Tibial nerve (tissue), 4 donors: ENCODE data around the gene CYP4F3. TPM values are rescaled to one million over a fixed set of nuclear protein-coding genes. Genes with fewer than 3 reads are reported as not detected.

ENCODE experiments used
- DNase-seq, 2 donors: peaks; one replicate each; pipeline ENCODE4 v3.0.0-alpha.2; 2019; ENCODE audit warnings: low spot score in 2 of 2
- H3K27ac ChIP-seq, 4 donors: fragments of 200-600 bp; sonication (generic) in 3 of 4; one replicate each; pipeline ENCODE4 v1.5.1; 2017 to 2019; ENCODE audit warnings: mild to moderate bottlenecking in 1 of 4
- H3K27me3 ChIP-seq, 2 donors: fragments of 200-600 bp; sonication (generic) in 1 of 2; one replicate each; pipeline versions ENCODE4 v1.5.1 to v1.6.0; 2017 to 2019
- H3K36me3 ChIP-seq, 3 donors: fragments of 200-600 bp; sonication (generic); one replicate each; pipeline ENCODE4 v1.5.1; 2018 to 2019
- H3K4me1 ChIP-seq, 4 donors: fragments of 200-600 bp; sonication (generic) in 3 of 4; one replicate each; pipeline ENCODE4 v1.5.1; 2017 to 2019
- H3K4me3 ChIP-seq, 4 donors: fragments of 200-600 bp; sonication (generic) in 3 of 4; one replicate each; pipeline ENCODE4 v1.5.1; 2017 to 2019; ENCODE audit warnings: mild to moderate bottlenecking in 1 of 4, moderate library complexity in 1 of 4
- H3K9me3 ChIP-seq, 4 donors: fragments of 200-600 bp; sonication (generic) in 3 of 4; one replicate each; pipeline ENCODE4 v1.5.1; 2017 to 2019
- CTCF ChIP-seq, 5 experiments: fragments of 200-600 bp in 3 of 5; fragments of 450-650 bp in 2 of 5; sonication (generic) in 3 of 5; IDR thresholded peaks; one replicate each; pipeline ENCODE4 v1.5.1; 2016 to 2019; ENCODE audit warnings: antibody characterized with exemption in 5 of 5, mild to moderate bottlenecking in 3 of 5, moderate library complexity in 2 of 5
- EP300 ChIP-seq, 2 donors: sonication (generic); formaldehyde crosslinking; IDR thresholded peaks; one replicate each; pipeline ENCODE4 v1.6.1; 2017; ENCODE audit warnings: antibody characterized with exemption in 2 of 2, mild to moderate bottlenecking in 1 of 2
- POLR2A ChIP-seq, 2 donors: fragments of 450-650 bp; IDR thresholded peaks; one replicate each; pipeline ENCODE4 v1.6.1; 2017; ENCODE audit warnings: antibody characterized with exemption in 2 of 2, mild to moderate bottlenecking in 2 of 2, moderate library complexity in 2 of 2
- WGBS, 2 donors: methylation state at CpG; one replicate each; pipeline ENCODE4 v1.1.5; 2018; 5-methylcytosine and 5-hydroxymethylcytosine counted together
- total RNA-seq, 4 donors: library from RNA; depleted of rRNA; stranded (reverse); fragments of >200 nt; gene quantifications; one replicate each; pipeline ENCODE4 v1.1.0, GENCODE V29; 2016

The CYP4F3 gene
- total RNA-seq, 4 donors from 2014 or later, result 3.3 to 19.7 (median 13.0) TPM; not detected in 1

GRCh38 chr19:15639596-15639995, 1.1 kb upstream of the CYP4F3 start:
- Histone ChIP-seq H3K4me1 (peaks cover 0 to 21% (median 3%) of the 10 kb centered on the region in 4 donors), H3K27me3 (no peaks in the 10 kb centered on the region), H3K9me3 (no peaks in the 10 kb centered on the region), H3K27ac (peak overlapping the region in 2 of 4 donors; percentile 71), H3K36me3 (no peaks in the 10 kb centered on the region), H3K4me3 (no peak overlapping the region)
- DNase-seq, result no peak
- TF ChIP-seq EP300 (IDR thresholded peaks at IDR 0.05) (no peak), POLR2A (IDR thresholded peaks at IDR 0.05) (no peak), CTCF (IDR thresholded peaks at IDR 0.05) (no peak)

DNA sequence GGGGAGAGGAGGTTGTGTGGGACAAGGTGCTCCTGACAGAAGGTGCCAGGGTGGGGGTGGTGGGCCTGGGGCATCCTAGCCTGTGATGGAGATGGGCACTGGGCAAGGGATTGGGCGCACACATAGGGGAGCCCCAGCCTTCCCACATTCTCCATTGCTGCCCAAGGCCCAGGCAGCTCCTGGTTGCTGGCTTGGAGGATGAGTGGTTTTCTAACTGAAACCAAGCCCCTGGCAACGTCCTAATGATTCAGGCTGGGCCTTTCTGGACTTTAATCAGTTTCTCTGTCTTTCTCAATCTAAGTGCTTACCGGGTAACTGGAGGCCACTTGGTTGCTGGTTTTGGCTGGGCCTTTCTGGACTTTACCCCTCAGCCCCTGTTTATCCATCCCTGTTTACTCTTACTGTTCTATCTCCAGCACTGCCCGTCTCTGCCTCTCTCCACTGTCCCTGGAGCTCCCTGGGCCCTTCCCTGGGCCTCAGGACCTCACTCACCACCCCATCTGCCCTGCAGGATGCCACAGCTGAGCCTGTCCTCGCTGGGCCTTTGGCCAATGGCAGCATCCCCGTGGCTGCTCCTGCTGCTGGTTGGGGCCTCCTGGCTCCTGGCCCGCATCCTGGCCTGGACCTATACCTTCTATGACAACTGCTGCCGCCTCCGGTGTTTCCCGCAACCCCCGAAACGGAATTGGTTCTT, 354 bp downstream of the CYP4F3 start:
- TF ChIP-seq POLR2A (IDR thresholded peaks at IDR 0.05) (no peak), CTCF (IDR thresholded peaks at IDR 0.05) (no peak), EP300 (IDR thresholded peaks at IDR 0.05) (no peak)
- H3K9me3 ChIP-seq, result no peaks in the 10 kb centered on the region
- no peak for DNase-seq
- H3K36me3 ChIP-seq, result no peaks in the 10 kb centered on the region
- no peak overlapping the region for H3K4me3 ChIP-seq
- 59 to 78% methylated on average over 12 of the region's 12 CpGs for WGBS, 2 donors
- peak overlapping the region in 2 of 4 donors; percentile 71 for H3K27ac ChIP-seq
- no peaks in the 10 kb centered on the region for H3K27me3 ChIP-seq
- peaks cover 0 to 21% (median 3%) of the 10 kb centered on the region in 4 donors for H3K4me1 ChIP-seq

DNA sequence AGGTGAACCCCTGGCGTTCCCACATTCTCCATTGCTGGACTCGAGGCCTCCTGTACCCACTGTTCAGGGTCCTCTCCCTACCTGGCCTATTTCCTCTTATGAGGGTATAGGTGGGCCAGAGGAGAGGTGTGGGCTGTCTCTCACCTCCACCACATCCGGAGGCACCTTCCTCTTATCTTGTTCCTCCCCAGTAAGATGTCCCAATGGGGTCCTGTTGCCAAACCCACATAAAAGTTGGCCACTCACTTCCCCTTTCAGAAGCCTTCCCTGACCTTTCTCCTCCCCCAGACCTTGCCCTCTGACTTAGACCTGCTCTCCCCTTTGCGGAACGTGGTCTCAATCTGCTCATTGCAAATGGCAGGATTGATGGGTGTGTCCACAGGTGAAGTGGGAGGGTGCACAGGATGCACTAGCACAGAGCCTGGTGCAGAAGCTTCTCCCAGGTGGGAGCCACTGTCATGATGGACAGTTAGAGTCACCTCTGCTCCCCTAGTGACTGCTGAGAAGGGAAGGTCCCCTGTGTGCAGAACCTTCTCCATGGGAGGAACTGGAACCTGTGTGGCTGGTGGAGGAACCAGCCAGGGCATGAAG, 1.3 kb downstream of the CYP4F3 start:
- no peaks in the 10 kb centered on the region for H3K9me3 ChIP-seq
- 76 to 78% methylated on average over 5 of the region's 5 CpGs for WGBS, 2 donors
- H3K36me3 ChIP-seq, result no peaks in the 10 kb centered on the region

GRCh38 chr19:15642807-15643206, 2.1 kb downstream of the CYP4F3 start:
- Histone ChIP-seq H3K27ac (no peak overlapping the region), H3K27me3 (no peaks in the 10 kb centered on the region), H3K36me3 (no peaks in the 10 kb centered on the region), H3K4me1 (peaks cover 0 to 21% (median 3%) of the 10 kb centered on the region in 4 donors), H3K4me3 (no peak overlapping the region), H3K9me3 (no peaks in the 10 kb centered on the region)
- TF ChIP-seq CTCF (IDR thresholded peaks at IDR 0.05), result no peak
- no peak for TF ChIP-seq EP300 (IDR thresholded peaks at IDR 0.05)
- no peak for TF ChIP-seq POLR2A (IDR thresholded peaks at IDR 0.05)
- DNase-seq, result no peak

More for the DNA sequence above, 1.3 kb downstream of the CYP4F3 start:
- Histone ChIP-seq H3K4me3 (no peak overlapping the region), H3K27me3 (no peaks in the 10 kb centered on the region), H3K4me1 (peaks cover 0 to 21% (median 3%) of the 10 kb centered on the region in 4 donors), H3K27ac (peak overlapping the region in 2 of 4 donors; percentile 71)
- no peak for DNase-seq
- TF ChIP-seq POLR2A (IDR thresholded peaks at IDR 0.05) (no peak), EP300 (IDR thresholded peaks at IDR 0.05) (no peak), CTCF (IDR thresholded peaks at IDR 0.05) (no peak)

GRCh38 chr19:15643387-15643786, 2.7 kb downstream of the CYP4F3 start:
- Histone ChIP-seq H3K4me1 (peaks cover 0 to 21% (median 3%) of the 10 kb centered on the region in 4 donors), H3K27me3 (no peaks in the 10 kb centered on the region), H3K36me3 (no peaks in the 10 kb centered on the region), H3K4me3 (no peak overlapping the region), H3K27ac (no peak overlapping the region), H3K9me3 (no peaks in the 10 kb centered on the region)
- DNase-seq, result no peak
- WGBS, 2 donors, result 71 to 93% methylated on average over 3 of the region's 3 CpGs
- TF ChIP-seq POLR2A (IDR thresholded peaks at IDR 0.05) (no peak), CTCF (IDR thresholded peaks at IDR 0.05) (no peak), EP300 (IDR thresholded peaks at IDR 0.05) (no peak)
